Measurements from ENCODE around the gene LRRK1.

Gene LRRK1

DNA sequence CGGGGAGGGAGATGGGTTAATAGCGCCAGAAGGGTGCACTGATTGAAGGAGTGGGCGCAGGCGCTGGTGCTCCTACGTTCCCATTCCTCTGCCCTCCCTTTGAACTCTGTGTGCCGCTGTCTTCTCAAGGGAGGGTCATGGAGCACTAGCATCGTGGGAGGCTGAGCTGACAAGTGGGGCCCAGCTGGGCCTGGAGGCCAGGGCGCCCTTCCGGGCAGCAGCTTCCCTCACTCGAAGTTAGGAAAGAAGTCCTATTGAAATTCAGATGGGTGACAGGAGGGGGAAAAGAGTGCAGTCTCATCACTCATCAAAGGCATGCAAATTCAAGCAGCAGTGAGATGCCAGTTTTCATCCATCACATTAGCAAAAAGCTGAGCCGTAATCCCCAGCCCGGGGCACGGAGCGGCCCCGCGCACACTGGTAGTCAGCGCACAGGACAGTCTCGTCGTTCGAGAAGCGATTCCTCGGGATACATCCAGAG lies 128.2 kb downstream of the LRRK1 start:
- 0 out of 2 replicates have a peak, but pooled peaks cover 9% of the 10 kb centered on the region for H4K20me1 ChIP-seq (ENCODE audit: control insufficient read depth, insufficient read depth, low read depth, low read length)
- TF ChIP-seq, protein P1, sequence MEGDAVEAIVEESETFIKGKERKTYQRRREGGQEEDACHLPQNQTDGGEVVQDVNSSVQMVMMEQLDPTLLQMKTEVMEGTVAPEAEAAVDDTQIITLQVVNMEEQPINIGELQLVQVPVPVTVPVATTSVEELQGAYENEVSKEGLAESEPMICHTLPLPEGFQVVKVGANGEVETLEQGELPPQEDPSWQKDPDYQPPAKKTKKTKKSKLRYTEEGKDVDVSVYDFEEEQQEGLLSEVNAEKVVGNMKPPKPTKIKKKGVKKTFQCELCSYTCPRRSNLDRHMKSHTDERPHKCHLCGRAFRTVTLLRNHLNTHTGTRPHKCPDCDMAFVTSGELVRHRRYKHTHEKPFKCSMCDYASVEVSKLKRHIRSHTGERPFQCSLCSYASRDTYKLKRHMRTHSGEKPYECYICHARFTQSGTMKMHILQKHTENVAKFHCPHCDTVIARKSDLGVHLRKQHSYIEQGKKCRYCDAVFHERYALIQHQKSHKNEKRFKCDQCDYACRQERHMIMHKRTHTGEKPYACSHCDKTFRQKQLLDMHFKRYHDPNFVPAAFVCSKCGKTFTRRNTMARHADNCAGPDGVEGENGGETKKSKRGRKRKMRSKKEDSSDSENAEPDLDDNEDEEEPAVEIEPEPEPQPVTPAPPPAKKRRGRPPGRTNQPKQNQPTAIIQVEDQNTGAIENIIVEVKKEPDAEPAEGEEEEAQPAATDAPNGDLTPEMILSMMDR (IDR thresholded peaks at IDR 0.05; ENCODE audit: low read depth, low read length, poor library complexity, severe bottlenecking) = no peak
- no peak for TF ChIP-seq EZH2phosphoT487 (IDR thresholded peaks at IDR 0.05; ENCODE audit: borderline replicate concordance, low read length)
- no peaks in the 10 kb centered on the region for H3K4me1 ChIP-seq (ENCODE audit: control insufficient read depth, low read length)
- H3K4me2 ChIP-seq (ENCODE audit: low read length) = no peak overlapping the region
- no peaks in the 10 kb centered on the region for H3K9me3 ChIP-seq (ENCODE audit: control insufficient read depth, insufficient read depth, low read length)
- H3K79me2 ChIP-seq (ENCODE audit: control insufficient read depth, low read length) = peaks cover 2% of the 10 kb centered on the region; the same call in 1 of the 2 replicates
- peaks cover 2% of the 10 kb centered on the region; the same call in 1 of the 2 replicates for H3F3A ChIP-seq (ENCODE audit: control insufficient read depth, insufficient read depth)
- H3K9me2 ChIP-seq (replicated peaks; ENCODE audit: control insufficient read depth, low read length) = no peaks in the 10 kb centered on the region
- H3K27me3 ChIP-seq (ENCODE audit: control insufficient read depth, low read length) = no peaks in the 10 kb centered on the region
- H3K36me3 ChIP-seq (ENCODE audit: control insufficient read depth, low read length) = peaks cover 100% of the 10 kb centered on the region
- no peak overlapping the region for H3K27ac ChIP-seq (ENCODE audit: low read depth, low read length)
- H3K4me3 ChIP-seq (ENCODE audit: low read length) = no peak overlapping the region

DNA sequence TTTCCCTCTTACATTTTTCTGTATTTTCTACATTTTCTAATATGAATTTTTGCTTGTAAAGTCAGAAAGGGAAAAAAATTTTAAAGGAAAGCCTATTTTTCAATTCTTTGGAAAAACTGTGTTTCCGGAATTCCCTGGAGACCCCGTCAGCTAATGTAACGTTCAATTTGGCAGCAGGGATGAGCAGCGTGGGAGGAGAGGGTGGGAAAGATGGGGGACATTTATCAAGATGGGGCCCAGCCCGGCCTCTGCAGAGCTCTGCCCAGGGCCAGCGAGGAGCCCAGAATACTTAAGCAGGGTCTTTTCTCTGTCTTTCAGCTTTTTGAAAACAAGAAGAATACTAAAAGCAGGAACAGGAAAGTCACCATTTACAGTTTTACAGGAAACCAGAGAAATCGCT lies 129.0 kb downstream of the LRRK1 start:
- Histone ChIP-seq H3F3A (ENCODE audit: control insufficient read depth, insufficient read depth) (peaks cover 2% of the 10 kb centered on the region; the same call in 1 of the 2 replicates), H3K36me3 (ENCODE audit: control insufficient read depth, low read length) (peaks cover 100% of the 10 kb centered on the region), H3K27ac (ENCODE audit: low read depth, low read length) (no peak overlapping the region), H3K27me3 (ENCODE audit: control insufficient read depth, low read length) (no peaks in the 10 kb centered on the region), H3K4me2 (ENCODE audit: low read length) (no peak overlapping the region), H4K20me1 (ENCODE audit: control insufficient read depth, insufficient read depth, low read depth, low read length) (0 out of 2 replicates have a peak, but pooled peaks cover 3% of the 10 kb centered on the region), H3K4me1 (ENCODE audit: control insufficient read depth, low read length) (no peaks in the 10 kb centered on the region), H3K4me3 (ENCODE audit: low read length) (no peak overlapping the region), H3K9me2 (replicated peaks; ENCODE audit: control insufficient read depth, low read length) (no peaks in the 10 kb centered on the region), H3K79me2 (ENCODE audit: control insufficient read depth, low read length) (no peaks in the 10 kb centered on the region), H3K9me3 (ENCODE audit: control insufficient read depth, insufficient read depth, low read length) (no peaks in the 10 kb centered on the region)
- TF ChIP-seq EZH2phosphoT487 (IDR thresholded peaks at IDR 0.05; ENCODE audit: borderline replicate concordance, low read length) = no peak
- TF ChIP-seq, protein P1 (IDR thresholded peaks at IDR 0.05; ENCODE audit: low read depth, low read length, poor library complexity, severe bottlenecking) = no peak

DNA sequence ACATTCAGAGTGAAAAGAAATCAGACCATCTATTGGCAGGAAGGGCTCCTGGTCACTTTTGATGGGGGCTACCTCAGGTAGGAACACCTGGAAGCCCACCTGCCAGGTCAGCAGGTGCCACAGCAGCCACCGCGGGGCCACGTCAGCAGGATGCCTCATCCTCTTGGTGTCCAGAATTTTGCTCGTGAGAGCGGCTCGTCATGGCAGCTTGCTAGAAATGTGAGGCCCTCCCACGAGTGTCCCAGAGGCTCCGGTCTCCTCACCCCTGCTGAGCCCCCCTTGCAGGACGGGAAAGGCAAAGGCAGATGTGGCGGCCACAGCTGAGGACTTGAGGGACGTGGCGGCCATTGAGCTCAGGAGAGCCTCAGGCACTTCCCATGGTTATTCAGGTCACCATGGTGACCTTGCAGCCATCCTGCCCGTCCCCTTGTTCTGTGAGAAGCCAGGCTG lies 129.4 kb downstream of the LRRK1 start:
- no peak overlapping the region for H3K4me3 ChIP-seq (ENCODE audit: low read length)
- peaks cover 100% of the 10 kb centered on the region for H3K36me3 ChIP-seq (ENCODE audit: control insufficient read depth, low read length)
- H3K27me3 ChIP-seq (ENCODE audit: control insufficient read depth, low read length) = no peaks in the 10 kb centered on the region

More for the DNA sequence above, 129.4 kb downstream of the LRRK1 start:
- Histone ChIP-seq H3K9me2 (replicated peaks; ENCODE audit: control insufficient read depth, low read length) (no peaks in the 10 kb centered on the region), H3F3A (ENCODE audit: control insufficient read depth, insufficient read depth) (peaks cover 2% of the 10 kb centered on the region; the same call in 1 of the 2 replicates), H3K27ac (ENCODE audit: low read depth, low read length) (no peak overlapping the region), H3K79me2 (ENCODE audit: control insufficient read depth, low read length) (no peaks in the 10 kb centered on the region), H3K9me3 (ENCODE audit: control insufficient read depth, insufficient read depth, low read length) (no peaks in the 10 kb centered on the region), H3K4me1 (ENCODE audit: control insufficient read depth, low read length) (no peaks in the 10 kb centered on the region), H3K4me2 (ENCODE audit: low read length) (no peak overlapping the region), H4K20me1 (ENCODE audit: control insufficient read depth, insufficient read depth, low read depth, low read length) (no peaks in the 10 kb centered on the region)
- TF ChIP-seq, protein P1 (IDR thresholded peaks at IDR 0.05; ENCODE audit: low read depth, low read length, poor library complexity, severe bottlenecking) = no peak
- no peak for TF ChIP-seq EZH2phosphoT487 (IDR thresholded peaks at IDR 0.05; ENCODE audit: borderline replicate concordance, low read length)

All from DOHH2 (cell line).